Dedifferentiated amniotic fluid mesenchymal stem cell (primary cell): Measurements from ENCODE around the gene HS6ST2.
"Not testable (repeated sequence)": the region's sequence is repeated elsewhere in the genome, so short reads cannot be mapped to it uniquely, and the experiment has no call there.

Experiments used
- DNase-seq: peaks from one replicate; pipeline ENCODE4 v3.0.0-alpha.2; 2016; ENCODE audit errors: extremely low spot score

HS6ST2 gene

GRCh38 chrX:132940727-132941327, 17.6 kb downstream of the HS6ST2 start:
- DNase-seq, result no peak

DNA sequence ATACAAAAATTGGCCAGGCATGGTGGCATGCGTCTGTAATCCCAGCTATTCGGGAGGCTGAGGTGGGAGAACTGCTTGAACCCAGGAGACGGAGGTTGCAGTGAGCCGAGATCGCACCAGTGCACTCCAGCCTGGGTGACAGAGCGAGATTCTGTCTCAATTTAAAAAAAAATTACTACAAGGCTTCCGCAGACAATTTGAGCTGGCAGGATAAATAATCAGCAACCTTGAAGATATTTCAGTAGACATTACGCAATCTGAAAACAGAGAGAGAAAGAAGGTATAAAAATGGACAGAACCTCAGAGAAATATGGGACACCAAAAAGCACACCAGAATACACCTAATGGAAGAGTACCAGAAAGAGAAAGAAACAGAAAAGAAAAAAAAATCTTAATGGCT, 25.3 kb downstream of the HS6ST2 start:
- no peak for DNase-seq

- DNase-seq, result no peak
These were observed 34.0 kb downstream of the HS6ST2 start for GRCh38 chrX:132924426-132924825.

DNA sequence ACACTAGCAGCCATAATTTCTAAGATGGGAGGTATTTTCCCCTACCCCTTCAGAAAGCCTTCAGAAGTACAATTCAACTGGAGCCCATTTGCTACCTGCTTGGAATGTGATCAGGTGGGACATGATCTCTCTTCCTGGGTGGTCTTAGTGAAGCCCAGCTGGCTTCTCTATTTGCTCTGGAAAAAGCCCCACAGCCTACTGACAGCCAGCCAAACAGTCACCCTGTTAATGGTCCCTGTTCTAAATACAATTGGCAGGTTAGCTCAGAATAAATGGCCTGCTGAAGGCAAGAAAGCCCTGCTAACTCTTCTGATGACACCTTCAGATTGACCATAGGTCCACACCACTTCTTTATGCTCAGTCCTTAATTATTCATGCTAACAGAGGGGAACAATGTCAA, 39.9 kb downstream of the HS6ST2 start:
- DNase-seq, result no peak

DNA sequence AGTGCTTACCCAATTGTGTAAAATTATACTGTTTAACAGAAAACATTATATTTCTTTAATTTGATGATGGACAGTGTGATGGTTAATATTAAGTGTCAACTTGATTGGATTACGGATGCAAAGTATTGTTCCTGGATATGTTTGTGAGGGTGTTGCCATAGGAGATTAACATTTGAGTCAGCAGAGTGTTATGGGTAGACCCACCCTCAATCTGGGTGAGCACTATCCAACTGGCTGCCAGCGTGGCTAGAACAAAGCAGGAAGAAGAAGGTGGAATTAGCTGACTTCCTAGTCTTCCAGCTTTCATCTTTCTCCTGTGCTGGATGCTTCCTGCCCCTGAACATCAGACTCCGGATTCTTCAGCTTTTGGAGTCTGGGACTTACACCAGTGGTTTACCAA, 42.1 kb downstream of the HS6ST2 start:
- DNase-seq, result no peak

GRCh38 chrX:132909643-132910042, 48.8 kb downstream of the HS6ST2 start:
- DNase-seq, result peak; percentile 64

- no peak for DNase-seq
These were observed 49.5 kb downstream of the HS6ST2 start for GRCh38 chrX:132908891-132909290.

DNA sequence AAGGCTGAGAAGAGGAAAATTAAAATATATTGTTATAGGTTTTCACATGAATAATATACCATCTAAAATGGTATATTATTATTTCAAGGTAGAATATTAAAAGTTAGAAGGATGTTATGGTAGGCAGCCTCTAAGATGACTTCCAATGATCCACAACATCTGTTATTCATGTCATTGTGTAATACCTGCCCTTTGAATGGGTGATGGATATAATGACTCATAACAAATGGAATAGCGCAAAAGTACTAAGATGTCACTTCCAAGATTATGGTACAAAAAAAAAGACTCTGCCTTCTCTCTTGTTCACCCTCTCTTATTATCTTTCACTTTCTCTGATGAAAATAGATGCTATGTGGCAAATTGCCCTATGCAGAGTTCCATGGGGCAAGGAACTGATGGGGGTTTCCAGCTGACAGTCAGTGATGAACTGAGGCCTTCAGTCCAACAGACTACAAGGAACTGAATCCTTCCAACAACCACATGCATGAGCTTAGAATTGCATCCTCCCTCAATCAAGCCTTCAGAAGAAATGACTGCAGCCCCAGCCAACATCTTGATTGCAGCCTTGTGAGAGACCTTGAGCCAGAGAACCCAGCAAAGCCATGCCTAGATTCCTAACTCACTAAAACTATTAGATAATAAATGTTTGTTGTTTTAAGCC, 57.7 kb downstream of the HS6ST2 start:
- DNase-seq, result no peak

- DNase-seq, result no peak
These were observed 70.9 kb downstream of the HS6ST2 start for GRCh38 chrX:132887569-132887968.

GRCh38 chrX:132883358-132883915, 75.0 kb downstream of the HS6ST2 start:
- no peak for DNase-seq

DNA sequence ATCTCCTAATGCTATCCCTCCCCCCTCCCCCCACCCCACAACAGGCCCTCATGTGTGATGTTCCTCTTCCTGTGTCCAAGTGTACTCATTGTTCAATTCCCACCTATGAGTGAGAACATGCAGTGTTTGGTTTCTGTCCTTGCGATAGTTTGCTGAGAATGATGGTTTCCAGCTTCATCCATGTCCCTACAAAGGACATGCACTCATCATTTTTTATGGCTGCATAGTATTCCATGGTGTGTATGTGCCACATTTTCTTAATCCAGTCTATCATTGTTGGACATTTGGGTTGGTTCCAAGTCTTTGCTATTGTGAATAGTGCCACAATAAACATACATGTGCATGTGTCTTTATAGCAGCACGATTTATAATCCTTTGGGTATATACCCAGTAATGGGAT, 77.7 kb downstream of the HS6ST2 start:
- DNase-seq, result not testable (repeated sequence)

- no peak for DNase-seq
These were observed 80.4 kb downstream of the HS6ST2 start for GRCh38 chrX:132877954-132878536.

- no peak for DNase-seq
These were observed 81.7 kb downstream of the HS6ST2 start for GRCh38 chrX:132876523-132877338.

DNA sequence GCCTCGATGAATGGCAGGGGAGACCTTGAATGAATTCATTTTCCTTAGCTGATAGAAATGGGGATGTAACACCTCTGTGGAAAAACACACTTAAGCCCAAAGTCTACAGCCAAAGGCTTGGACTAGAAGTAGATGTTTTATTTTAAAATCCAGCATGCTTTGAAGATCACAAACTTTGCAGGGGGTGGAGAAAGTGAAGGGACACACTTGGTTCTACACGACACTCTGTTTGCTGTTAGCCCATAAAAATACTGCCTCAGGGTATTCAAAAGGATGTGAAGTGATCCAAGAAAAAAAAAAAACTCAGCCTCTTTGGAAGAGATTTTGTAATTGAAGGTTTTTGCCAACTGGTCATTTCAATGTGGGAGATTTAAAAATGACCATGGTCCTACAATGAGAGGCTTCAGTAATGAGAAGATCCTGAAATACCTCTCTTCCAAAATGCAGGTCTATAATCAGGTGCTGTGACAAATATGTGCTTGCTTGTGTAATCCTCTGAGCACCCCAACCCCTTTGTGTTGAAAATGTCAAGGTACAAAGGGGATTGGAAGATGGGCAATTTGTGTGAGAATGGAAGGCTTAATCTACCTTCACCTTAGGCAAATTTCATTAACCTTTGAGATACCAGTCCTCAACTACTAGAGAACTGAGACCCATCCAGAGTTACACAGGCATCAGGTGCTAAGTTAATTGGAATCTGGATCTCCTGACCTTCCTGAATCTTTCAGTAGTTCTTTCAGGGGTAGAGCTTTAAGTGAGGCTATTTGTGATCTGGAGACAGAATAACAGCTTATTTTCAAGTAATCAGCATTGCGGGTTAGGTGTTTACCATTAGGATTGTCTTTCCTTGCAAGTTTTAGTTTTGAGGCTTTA, 82.5 kb downstream of the HS6ST2 start:
- DNase-seq, result no peak

- no peak for DNase-seq
These were observed 95.9 kb downstream of the HS6ST2 start for GRCh38 chrX:132862562-132862961.

DNA sequence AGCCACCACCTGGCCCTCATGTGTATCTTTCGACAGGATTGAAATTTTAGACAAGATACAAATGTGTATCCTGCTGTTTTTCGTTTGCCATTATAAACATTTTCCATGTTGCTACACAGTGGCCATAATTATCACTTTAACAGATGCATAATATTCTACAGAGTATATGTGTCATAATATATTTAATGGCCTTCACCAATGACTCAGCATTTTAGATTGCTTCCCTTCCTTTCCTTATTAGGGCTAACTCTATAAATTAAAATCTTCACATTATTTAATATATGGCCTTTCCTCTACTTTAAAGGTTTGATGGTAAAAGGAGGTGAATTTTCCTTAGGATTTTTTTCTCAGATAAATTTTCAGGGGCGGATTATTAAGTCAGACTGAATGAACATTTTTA, 97.4 kb downstream of the HS6ST2 start:
- DNase-seq, result no peak

GRCh38 chrX:132860200-132860599, 98.2 kb downstream of the HS6ST2 start:
- no peak for DNase-seq

GRCh38 chrX:132858018-132858417, 100.4 kb downstream of the HS6ST2 start:
- DNase-seq, result no peak

DNA sequence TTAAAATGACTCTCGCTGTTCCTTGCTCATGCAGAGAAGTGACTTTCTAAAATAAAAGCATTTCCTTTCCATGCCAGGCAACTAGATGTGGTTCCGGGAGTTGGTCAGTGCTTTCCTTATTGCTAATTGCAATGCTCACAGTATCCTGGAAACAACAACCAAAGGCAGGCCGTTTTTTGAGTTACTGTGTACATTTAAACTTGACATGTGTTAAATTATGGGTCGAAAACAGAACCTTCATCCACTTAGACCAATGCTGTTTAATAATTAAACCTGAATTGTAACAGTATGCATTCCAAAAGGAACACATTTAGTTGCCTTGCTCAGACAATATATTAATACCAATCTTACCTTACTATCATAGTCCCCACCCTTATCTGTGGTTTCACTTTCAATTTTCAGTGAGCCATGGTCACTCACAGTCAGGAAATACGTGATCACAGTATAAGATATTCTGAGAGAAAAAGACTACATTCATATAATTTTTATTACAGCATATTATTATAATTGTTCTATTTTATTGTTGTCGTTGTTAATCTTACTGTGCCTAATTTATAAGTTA, 102.6 kb downstream of the HS6ST2 start:
- no peak for DNase-seq

DNA sequence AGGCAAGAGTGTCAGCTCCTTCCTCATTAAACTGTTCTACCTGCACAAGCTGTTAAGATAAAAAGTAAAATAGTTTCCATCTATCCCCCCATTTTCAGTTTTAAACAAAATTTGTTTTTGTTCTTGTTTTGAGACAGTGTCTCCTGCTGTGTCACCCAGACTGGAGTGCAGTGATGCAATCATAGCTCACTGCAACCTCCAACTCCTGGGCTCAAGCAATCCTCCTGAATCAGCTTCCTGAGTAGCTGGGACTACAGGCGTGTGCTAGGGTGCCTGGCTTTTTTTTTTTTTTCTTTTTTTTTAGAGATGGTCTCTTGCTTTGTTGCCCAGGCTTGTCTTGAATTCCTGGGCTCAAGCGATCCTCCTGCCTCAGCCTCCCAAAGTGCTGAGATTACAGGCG, 105.4 kb downstream of the HS6ST2 start:
- no peak for DNase-seq
